HepG2 (cell line): ENCODE data around the gene CSNK1G1. TPM values are rescaled to one million over a fixed set of nuclear protein-coding genes. Genes with fewer than 3 reads are reported as not detected.

Experiments
- ESRRA ChIP-seq: sonication (generic); formaldehyde crosslinking; IDR thresholded peaks from 2 replicates; pipeline ENCODE4 v1.5.1; 2020; ENCODE audit warnings: mild to moderate bottlenecking, low read depth, missing genetic modification reagents
- GATAD2A ChIP-seq: IDR thresholded peaks from 2 replicates; pipeline ENCODE4 v1.6.1; 2016
- HDAC2 ChIP-seq: sonication (generic); formaldehyde crosslinking; IDR thresholded peaks from 2 replicates; pipeline ENCODE4 v1.4.0; 2020; ENCODE audit warnings: missing genetic modification reagents
- HMG20A ChIP-seq: IDR thresholded peaks from 2 replicates; pipeline ENCODE4 v1.6.1; 2016; ENCODE audit warnings: borderline replicate concordance
- HNRNPUL1 ChIP-seq: fragments of 200-400 bp; formaldehyde crosslinking; IDR thresholded peaks from 2 replicates; pipeline ENCODE4 v1.6.1; 2017; ENCODE audit warnings: low read depth, mild to moderate bottlenecking, low read length, moderate library complexity
- KLF15 ChIP-seq: sonication (generic); formaldehyde crosslinking; IDR thresholded peaks from 2 replicates; pipeline ENCODE4 v1.8.1; 2023; ENCODE audit warnings: borderline replicate concordance, mild to moderate bottlenecking, inconsistent platforms, missing genetic modification reagents, mixed read lengths
- SOX5 ChIP-seq: IDR thresholded peaks from 2 replicates; pipeline ENCODE4 v1.6.1; 2016; ENCODE audit warnings: borderline replicate concordance
- ZFP36L2 ChIP-seq: sonication (generic); formaldehyde crosslinking; IDR thresholded peaks from 2 replicates; pipeline ENCODE4 v1.4.0; 2020; ENCODE audit warnings: missing genetic modification reagents
- ZNF431 ChIP-seq: sonication (generic); formaldehyde crosslinking; IDR thresholded peaks from 2 replicates; pipeline ENCODE4 v1.9.0; 2022; ENCODE audit warnings: missing genetic modification reagents, low read depth, mild to moderate bottlenecking, borderline replicate concordance
- ZNF441 ChIP-seq: sonication (generic); formaldehyde crosslinking; IDR thresholded peaks from 2 replicates; pipeline ENCODE4 v1.7.0; 2021; ENCODE audit warnings: missing genetic modification reagents, borderline replicate concordance
- ZNF572 ChIP-seq: sonication (generic); formaldehyde crosslinking; IDR thresholded peaks from 2 replicates; pipeline ENCODE4 v1.5.1; 2020; ENCODE audit warnings: mild to moderate bottlenecking, missing genetic modification reagents
- ZNF75D ChIP-seq: sonication (generic); formaldehyde crosslinking; IDR thresholded peaks from 2 replicates; pipeline ENCODE4 v1.8.1; 2023; ENCODE audit warnings: missing genetic modification reagents, mild to moderate bottlenecking, borderline replicate concordance
- ZNF891 ChIP-seq: sonication (generic); formaldehyde crosslinking; IDR thresholded peaks from 2 replicates; pipeline ENCODE4 v1.5.0; 2020; ENCODE audit warnings: mild to moderate bottlenecking, missing genetic modification reagents
- polyA plus RNA-seq, 8 experiments: library from polyadenylated mRNA; depleted of rRNA in 3 of 8; stranded (reverse) in 7 of 8; unstranded in 1 of 8; fragments of >200 nt; fragmentation: Illumina TruSeq in 4 of 8; extraction: Trizol in 4 of 8; gene quantifications; 2 replicates each; pipeline versions ENCODE4 v1.2.1 to v1.2.3, GENCODE V29; 2011 to 2016; ENCODE audit warnings: low read depth in 4 of 8, missing spikeins in 1 of 8, mixed read lengths in 1 of 8; ENCODE audit not compliant: insufficient read depth in 1 of 8
- total RNA-seq, 5 experiments: library from RNA; depleted of rRNA; stranded (reverse); fragments of >200 nt; fragmentation: Illumina TruSeq; extraction: Trizol; gene quantifications; 2 replicates each; pipeline ENCODE4 v1.2.3, GENCODE V29; 2016; ENCODE audit warnings: low read depth in 1 of 5
- TF ChIP-seq, protein P1 (sequence below): sonication (generic); formaldehyde crosslinking; IDR thresholded peaks from 2 replicates; pipeline ENCODE4 v1.4.0; 2020; ENCODE audit warnings: missing genetic modification reagents, borderline replicate concordance
- TF ChIP-seq, protein P2 (sequence below): sonication (generic); formaldehyde crosslinking; IDR thresholded peaks from 2 replicates; pipeline ENCODE4 v1.5.1; 2020; ENCODE audit warnings: mild to moderate bottlenecking, missing genetic modification reagents, moderate library complexity
- TF ChIP-seq, protein P3 (sequence below): sonication (generic); formaldehyde crosslinking; IDR thresholded peaks from 2 replicates; pipeline ENCODE4 v1.8.0; 2022; ENCODE audit warnings: mild to moderate bottlenecking, missing genetic modification reagents
- TF ChIP-seq, protein P4 (sequence below): sonication (generic); formaldehyde crosslinking; IDR thresholded peaks from 2 replicates; pipeline ENCODE4 v1.4.0; 2020; ENCODE audit warnings: missing genetic modification reagents

Gene CSNK1G1
- total and polyA plus RNA-seq, 2 of the 13 experiments (the other 11 are each of a cell fraction or from before 2014, with no cell fraction given) = 8.5 to 12.6 TPM

DNA sequence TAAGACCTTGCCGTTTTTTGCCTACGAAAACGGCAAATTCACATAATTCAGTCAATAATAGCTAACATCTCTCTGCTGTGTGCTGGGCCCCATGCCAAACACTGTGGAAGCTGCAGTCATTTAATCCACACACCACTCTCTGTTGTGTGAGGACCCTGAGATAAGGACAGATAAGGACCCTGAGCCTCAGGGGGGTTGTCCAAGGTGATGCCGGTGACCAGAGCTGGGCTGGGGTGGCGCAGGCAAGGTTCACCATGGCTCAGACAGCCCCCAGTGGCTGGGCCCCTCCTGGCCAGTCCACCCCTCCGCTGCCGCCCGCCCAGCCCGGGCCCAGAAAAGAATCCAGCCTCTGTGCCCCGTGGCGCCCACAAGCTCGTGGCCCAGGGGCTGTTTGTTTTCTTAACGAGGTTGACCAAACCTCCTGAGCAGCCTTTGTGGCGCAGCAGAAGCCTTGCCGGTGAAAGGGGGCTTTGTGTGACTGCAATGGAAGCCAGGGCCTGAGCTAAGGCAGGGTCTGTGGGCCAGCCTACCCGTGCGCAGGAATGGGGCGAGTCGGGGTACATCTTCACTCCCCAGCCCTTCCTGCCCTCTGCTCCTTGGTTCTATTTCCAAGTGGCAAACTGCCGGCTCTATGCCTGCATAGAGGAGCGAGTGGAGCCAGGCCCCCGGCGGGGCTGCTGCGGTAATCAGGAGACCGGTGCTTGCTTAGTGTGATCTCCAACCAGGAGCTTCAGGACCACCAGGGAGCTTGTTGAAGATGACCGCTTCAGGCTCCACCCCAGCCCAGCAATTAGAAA lies 208.9 kb downstream of the CSNK1G1 start (continued):
- TF ChIP-seq, protein P1, sequence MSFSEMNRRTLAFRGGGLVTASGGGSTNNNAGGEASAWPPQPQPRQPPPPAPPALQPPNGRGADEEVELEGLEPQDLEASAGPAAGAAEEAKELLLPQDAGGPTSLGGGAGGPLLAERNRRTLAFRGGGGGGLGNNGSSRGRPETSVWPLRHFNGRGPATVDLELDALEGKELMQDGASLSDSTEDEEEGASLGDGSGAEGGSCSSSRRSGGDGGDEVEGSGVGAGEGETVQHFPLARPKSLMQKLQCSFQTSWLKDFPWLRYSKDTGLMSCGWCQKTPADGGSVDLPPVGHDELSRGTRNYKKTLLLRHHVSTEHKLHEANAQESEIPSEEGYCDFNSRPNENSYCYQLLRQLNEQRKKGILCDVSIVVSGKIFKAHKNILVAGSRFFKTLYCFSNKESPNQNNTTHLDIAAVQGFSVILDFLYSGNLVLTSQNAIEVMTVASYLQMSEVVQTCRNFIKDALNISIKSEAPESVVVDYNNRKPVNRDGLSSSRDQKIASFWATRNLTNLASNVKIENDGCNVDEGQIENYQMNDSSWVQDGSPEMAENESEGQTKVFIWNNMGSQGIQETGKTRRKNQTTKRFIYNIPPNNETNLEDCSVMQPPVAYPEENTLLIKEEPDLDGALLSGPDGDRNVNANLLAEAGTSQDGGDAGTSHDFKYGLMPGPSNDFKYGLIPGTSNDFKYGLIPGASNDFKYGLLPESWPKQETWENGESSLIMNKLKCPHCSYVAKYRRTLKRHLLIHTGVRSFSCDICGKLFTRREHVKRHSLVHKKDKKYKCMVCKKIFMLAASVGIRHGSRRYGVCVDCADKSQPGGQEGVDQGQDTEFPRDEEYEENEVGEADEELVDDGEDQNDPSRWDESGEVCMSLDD (CRISPR knock-in tag) = peak; percentile 69; the same call in 1 of the 2 replicates
- TF ChIP-seq HNRNPUL1 = no peak
- TF ChIP-seq KLF15 = no peak
- TF ChIP-seq, protein P2, sequence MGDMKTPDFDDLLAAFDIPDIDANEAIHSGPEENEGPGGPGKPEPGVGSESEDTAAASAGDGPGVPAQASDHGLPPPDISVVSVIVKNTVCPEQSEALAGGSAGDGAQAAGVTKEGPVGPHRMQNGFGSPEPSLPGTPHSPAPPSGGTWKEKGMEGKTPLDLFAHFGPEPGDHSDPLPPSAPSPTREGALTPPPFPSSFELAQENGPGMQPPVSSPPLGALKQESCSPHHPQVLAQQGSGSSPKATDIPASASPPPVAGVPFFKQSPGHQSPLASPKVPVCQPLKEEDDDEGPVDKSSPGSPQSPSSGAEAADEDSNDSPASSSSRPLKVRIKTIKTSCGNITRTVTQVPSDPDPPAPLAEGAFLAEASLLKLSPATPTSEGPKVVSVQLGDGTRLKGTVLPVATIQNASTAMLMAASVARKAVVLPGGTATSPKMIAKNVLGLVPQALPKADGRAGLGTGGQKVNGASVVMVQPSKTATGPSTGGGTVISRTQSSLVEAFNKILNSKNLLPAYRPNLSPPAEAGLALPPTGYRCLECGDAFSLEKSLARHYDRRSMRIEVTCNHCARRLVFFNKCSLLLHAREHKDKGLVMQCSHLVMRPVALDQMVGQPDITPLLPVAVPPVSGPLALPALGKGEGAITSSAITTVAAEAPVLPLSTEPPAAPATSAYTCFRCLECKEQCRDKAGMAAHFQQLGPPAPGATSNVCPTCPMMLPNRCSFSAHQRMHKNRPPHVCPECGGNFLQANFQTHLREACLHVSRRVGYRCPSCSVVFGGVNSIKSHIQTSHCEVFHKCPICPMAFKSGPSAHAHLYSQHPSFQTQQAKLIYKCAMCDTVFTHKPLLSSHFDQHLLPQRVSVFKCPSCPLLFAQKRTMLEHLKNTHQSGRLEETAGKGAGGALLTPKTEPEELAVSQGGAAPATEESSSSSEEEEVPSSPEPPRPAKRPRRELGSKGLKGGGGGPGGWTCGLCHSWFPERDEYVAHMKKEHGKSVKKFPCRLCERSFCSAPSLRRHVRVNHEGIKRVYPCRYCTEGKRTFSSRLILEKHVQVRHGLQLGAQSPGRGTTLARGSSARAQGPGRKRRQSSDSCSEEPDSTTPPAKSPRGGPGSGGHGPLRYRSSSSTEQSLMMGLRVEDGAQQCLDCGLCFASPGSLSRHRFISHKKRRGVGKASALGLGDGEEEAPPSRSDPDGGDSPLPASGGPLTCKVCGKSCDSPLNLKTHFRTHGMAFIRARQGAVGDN (CRISPR knock-in tag) = peak; percentile 90
- 0 out of 2 replicates have a peak, but pooled peaks have one; percentile 30 for TF ChIP-seq HMG20A
- TF ChIP-seq SOX5 = peak; percentile 15; the same call in 1 of the 2 replicates
- TF ChIP-seq ZNF431 (CRISPR knock-in tag) = no peak
- TF ChIP-seq ZNF572 = no peak
- 0 out of 2 replicates have a peak, but pooled peaks have one; percentile 14 for TF ChIP-seq HDAC2
- TF ChIP-seq ZNF891 (CRISPR knock-in tag) = peak; percentile 65; the same call in 1 of the 2 replicates
- TF ChIP-seq ZNF75D = no peak
- peak; percentile 65 for TF ChIP-seq GATAD2A (CRISPR knock-in tag)
- no peak for TF ChIP-seq ZNF441 (CRISPR knock-in tag)
- TF ChIP-seq, protein P3, sequence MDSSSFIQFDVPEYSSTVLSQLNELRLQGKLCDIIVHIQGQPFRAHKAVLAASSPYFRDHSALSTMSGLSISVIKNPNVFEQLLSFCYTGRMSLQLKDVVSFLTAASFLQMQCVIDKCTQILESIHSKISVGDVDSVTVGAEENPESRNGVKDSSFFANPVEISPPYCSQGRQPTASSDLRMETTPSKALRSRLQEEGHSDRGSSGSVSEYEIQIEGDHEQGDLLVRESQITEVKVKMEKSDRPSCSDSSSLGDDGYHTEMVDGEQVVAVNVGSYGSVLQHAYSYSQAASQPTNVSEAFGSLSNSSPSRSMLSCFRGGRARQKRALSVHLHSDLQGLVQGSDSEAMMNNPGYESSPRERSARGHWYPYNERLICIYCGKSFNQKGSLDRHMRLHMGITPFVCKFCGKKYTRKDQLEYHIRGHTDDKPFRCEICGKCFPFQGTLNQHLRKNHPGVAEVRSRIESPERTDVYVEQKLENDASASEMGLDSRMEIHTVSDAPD (CRISPR knock-in tag) = peak; percentile 40; the same call in 1 of the 2 replicates
- TF ChIP-seq, protein P4, sequence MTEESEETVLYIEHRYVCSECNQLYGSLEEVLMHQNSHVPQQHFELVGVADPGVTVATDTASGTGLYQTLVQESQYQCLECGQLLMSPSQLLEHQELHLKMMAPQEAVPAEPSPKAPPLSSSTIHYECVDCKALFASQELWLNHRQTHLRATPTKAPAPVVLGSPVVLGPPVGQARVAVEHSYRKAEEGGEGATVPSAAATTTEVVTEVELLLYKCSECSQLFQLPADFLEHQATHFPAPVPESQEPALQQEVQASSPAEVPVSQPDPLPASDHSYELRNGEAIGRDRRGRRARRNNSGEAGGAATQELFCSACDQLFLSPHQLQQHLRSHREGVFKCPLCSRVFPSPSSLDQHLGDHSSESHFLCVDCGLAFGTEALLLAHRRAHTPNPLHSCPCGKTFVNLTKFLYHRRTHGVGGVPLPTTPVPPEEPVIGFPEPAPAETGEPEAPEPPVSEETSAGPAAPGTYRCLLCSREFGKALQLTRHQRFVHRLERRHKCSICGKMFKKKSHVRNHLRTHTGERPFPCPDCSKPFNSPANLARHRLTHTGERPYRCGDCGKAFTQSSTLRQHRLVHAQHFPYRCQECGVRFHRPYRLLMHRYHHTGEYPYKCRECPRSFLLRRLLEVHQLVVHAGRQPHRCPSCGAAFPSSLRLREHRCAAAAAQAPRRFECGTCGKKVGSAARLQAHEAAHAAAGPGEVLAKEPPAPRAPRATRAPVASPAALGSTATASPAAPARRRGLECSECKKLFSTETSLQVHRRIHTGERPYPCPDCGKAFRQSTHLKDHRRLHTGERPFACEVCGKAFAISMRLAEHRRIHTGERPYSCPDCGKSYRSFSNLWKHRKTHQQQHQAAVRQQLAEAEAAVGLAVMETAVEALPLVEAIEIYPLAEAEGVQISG = peak; percentile 24; the same call in 1 of the 2 replicates
- no peak for TF ChIP-seq ESRRA
- no peak for TF ChIP-seq ZFP36L2 (CRISPR knock-in tag)
